Stimulated activated CD4-positive, alpha-beta T cell treated with anti-CD3 and anti-CD28 coated beads, Interleukin-12 subunit alpha, Interleukin-12 subunit beta, amount 100 ng/mL, for 4 hours (primary cell): ENCODE measurements around the gene FAM25G.

Experiments used
- DNase-seq: peaks from one replicate; pipeline ENCODE4 v3.0.0-alpha.2; 2020

FAM25G gene

DNA sequence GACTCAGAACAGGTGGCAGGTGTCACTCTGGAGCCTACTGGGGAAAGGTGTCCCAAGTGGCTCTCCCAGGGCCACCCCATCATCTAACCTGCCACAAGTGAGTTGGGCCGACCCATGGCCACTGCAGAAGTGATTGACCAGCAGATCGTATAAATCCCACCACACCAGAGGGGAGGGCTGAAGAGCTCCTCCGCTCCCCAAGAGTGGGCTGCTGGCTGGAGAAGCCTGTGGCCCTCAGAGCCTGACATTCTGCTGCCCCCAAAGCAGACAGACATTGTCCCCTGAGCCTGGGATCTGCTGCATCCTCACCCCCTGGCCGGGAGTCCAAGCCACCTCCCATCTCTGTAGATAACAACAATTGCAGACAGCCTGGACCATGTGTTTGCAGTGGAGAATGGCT lies 44.3 kb downstream of the FAM25G start:
- no peak for DNase-seq

DNA sequence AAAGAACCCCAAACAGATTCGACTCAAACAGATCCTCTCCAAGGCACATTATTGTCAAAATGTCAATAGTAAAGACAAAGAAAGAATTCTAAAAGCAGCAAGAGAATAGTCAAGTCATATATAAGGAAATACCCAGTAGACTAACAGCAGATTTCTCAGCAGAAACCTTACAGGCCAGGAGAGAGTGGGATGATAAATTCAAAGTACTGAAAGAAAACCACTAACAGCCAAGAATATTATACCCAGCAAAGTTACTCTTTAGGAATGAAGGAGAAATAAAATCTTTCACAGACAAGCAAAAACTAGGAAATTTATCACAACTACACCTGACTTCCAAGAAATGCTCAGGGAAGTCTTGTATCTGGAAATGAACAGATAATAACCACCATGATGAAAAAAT lies 45.8 kb downstream of the FAM25G start:
- DNase-seq, result no peak

DNA sequence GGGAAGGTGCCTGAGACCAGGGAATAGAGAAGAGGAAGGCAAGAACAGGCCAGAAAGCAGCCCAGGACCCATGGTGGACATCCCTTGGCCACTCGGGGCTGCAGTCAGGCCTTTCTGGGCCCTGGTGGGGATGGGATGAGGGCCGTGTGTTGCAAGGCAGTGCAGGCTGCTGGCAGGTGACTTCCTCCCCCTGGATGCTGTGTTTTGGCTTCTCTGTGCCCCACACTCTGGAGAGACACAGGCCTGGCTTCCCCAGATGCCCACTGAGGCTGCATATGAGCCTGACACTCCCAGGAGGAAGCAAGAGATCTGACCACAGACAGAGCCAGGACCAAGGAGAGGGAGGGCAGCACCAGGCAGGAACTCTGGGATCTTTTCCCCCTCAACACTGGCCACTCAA lies 47.5 kb downstream of the FAM25G start:
- DNase-seq, result no peak

DNA sequence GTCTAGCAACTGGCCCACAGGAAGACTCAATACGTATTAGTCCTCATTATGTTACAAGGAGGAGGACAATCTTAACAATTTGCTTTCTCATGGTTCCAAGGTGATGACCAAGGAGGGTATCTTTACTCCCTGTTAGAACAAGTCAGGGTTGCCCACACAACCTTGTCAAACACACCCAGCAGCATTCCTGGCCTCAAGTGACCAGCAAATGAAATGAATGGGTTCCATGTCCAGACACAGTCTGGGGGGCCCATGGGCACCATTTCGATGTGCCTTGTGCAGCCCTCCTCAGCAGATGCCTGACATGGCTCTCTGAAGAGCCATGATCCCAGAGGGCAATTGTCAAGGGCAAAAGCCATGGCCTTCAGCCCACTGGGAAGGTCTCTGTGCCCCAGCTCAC lies 48.4 kb downstream of the FAM25G start:
- no peak for DNase-seq

DNA sequence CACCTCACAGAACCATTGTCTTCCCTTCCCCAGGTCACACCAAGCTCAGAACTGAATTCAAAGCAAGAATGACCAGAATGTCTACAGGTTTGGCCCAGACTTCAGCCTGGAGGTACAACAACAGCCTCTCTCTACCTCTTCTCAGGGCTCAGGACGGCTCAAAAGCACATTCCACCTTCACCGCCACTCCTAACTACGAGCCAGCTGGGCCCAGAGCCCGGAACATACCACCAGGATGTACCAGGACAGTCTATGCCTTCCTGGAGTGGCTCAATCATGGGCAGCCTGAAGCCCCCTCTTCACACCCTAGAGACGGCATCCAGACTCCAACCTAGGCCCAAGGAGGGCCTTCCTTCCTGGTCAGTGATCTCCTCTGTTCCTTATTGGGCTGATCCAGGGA lies 49.1 kb downstream of the FAM25G start:
- no peak for DNase-seq

DNA sequence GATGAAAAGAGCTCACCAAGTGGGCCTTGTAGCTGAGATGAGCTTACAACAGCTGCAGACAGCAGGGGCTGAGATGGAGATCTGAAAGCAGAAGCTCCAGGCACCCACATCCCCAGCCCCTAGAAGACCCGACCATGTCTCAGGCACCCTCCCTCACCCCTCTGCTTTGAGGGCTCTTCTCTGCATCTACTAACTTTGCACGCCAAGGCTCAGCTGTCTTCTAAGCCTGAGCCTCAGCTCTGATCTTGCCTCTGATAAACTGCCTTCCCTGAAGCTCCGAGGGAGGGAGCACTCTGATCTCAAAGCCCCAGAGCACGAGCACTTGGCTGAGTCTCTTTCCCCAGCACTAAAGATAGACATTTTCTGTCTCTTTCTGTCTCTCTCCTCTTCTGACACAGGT lies 49.6 kb downstream of the FAM25G start:
- no peak for DNase-seq

DNA sequence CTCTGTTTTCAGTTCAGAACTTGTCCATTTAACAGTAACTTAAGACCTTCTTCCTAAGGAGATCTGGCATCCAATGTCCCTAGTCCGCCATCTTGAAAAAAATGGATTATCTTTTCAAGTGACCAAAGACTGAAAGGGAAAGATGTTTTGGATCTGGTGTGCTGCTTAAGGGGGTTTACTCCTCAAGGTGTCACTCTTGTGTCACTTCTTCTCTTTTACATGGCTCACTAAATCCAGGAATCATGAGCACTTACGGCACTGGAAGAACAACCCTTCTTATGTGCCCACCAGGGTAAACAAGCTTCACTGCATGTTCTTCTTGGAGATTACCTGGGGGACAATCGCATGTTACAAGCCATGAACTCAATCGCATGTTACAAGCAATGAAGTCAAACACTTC lies 51.3 kb downstream of the FAM25G start:
- no peak for DNase-seq

DNA sequence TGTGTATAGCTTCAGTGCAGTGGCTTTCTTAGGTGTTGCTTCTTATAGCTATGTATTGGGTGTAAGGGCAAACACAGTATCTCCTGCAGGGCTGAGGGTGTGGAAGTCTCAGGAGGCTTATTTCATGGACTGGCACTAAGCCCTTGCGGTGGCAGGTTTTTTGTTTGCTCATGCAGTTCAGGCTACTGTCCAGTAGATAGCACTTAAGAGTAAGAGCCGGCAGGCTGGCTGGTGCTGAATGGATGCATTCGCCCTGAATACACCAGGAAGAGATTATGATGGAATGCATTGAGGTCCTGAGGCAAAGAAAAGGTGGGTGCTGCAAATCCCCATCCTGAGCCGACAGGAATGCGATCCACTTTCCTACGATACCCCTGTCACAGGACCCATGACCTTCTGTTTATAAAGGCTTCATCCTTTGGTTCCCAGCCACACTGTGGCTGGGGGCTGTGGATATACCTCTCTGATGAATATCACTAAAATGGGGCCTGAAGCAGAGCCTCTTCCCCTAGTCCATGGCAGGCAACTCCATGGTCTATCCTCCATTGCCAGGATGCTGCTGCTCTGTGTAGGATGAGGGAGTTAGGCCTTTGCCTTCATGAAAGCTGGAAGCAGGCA lies 52.5 kb downstream of the FAM25G start:
- no peak for DNase-seq
